Measurements from ENCODE around the gene MINDY3.
A peak's percentile ranks its signal among the peaks of the same experiment; 100 is the strongest.

The MINDY3 gene

DNA sequence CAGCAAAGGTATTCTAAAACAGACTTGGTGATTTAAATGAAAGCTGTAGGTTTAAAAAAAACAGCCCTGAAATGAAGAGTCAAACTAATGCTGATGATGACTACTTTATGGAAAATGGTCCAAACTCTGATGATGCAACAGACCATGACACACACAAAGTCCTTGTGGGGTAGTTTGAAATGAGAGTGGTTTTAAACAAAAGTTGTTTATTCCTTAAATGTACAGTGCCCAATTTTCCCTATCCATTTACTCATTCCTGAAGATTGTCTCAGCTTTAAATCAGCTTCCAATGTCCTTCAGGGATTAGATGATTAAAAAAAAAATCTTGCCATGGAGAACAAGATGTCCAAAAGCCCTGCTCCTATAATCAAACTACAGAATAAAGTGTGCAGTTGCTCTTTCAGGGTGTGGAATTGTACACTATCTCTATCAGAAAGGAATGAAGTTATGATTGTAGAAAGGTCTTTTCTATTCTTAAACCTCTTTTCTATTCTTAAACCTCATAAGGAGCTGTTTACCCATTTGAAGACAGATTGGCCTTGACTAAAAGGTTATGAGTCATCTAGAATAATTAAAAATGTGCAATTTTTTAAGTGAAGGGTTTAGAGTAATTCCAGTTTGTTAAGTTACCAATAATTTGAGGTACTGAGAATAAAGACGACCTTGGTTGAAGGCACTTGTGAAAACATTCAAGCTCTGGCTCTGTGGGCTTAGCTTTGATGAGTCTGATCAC is 70.3 kb downstream of the MINDY3 start (continued):
- TF ChIP-seq FEZF1 (tag by site-specific recombination; IDR thresholded peaks at IDR 0.05) = no peak
- TF ChIP-seq, protein P1, sequence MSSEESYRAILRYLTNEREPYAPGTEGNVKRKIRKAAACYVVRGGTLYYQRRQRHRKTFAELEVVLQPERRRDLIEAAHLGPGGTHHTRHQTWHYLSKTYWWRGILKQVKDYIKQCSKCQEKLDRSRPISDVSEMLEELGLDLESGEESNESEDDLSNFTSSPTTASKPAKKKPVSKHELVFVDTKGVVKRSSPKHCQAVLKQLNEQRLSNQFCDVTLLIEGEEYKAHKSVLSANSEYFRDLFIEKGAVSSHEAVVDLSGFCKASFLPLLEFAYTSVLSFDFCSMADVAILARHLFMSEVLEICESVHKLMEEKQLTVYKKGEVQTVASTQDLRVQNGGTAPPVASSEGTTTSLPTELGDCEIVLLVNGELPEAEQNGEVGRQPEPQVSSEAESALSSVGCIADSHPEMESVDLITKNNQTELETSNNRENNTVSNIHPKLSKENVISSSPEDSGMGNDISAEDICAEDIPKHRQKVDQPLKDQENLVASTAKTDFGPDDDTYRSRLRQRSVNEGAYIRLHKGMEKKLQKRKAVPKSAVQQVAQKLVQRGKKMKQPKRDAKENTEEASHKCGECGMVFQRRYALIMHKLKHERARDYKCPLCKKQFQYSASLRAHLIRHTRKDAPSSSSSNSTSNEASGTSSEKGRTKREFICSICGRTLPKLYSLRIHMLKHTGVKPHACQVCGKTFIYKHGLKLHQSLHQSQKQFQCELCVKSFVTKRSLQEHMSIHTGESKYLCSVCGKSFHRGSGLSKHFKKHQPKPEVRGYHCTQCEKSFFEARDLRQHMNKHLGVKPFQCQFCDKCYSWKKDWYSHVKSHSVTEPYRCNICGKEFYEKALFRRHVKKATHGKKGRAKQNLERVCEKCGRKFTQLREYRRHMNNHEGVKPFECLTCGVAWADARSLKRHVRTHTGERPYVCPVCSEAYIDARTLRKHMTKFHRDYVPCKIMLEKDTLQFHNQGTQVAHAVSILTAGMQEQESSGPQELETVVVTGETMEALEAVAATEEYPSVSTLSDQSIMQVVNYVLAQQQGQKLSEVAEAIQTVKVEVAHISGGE (tag by site-specific recombination; conservative IDR thresholded peaks at IDR 0.05; ENCODE audit: low read depth) = no peak
- TF ChIP-seq ZNF174 (tag by site-specific recombination; IDR thresholded peaks at IDR 0.05) = no peak
- TF ChIP-seq, protein P2, sequence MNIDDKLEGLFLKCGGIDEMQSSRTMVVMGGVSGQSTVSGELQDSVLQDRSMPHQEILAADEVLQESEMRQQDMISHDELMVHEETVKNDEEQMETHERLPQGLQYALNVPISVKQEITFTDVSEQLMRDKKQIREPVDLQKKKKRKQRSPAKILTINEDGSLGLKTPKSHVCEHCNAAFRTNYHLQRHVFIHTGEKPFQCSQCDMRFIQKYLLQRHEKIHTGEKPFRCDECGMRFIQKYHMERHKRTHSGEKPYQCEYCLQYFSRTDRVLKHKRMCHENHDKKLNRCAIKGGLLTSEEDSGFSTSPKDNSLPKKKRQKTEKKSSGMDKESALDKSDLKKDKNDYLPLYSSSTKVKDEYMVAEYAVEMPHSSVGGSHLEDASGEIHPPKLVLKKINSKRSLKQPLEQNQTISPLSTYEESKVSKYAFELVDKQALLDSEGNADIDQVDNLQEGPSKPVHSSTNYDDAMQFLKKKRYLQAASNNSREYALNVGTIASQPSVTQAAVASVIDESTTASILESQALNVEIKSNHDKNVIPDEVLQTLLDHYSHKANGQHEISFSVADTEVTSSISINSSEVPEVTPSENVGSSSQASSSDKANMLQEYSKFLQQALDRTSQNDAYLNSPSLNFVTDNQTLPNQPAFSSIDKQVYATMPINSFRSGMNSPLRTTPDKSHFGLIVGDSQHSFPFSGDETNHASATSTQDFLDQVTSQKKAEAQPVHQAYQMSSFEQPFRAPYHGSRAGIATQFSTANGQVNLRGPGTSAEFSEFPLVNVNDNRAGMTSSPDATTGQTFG (tag by site-specific recombination; IDR thresholded peaks at IDR 0.05; ENCODE audit: borderline replicate concordance) = no peak
- TF ChIP-seq, protein P3, sequence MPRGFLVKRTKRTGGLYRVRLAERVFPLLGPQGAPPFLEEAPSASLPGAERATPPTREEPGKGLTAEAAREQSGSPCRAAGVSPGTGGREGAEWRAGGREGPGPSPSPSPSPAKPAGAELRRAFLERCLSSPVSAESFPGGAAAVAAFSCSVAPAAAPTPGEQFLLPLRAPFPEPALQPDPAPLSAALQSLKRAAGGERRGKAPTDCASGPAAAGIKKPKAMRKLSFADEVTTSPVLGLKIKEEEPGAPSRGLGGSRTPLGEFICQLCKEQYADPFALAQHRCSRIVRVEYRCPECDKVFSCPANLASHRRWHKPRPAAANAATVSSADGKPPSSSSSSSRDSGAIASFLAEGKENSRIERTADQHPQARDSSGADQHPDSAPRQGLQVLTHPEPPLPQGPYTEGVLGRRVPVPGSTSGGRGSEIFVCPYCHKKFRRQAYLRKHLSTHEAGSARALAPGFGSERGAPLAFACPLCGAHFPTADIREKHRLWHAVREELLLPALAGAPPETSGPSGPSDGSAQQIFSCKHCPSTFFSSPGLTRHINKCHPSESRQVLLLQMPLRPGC (tag by site-specific recombination; IDR thresholded peaks at IDR 0.05) = peak; percentile 5; the same call in 1 of the 2 replicates

DNA sequence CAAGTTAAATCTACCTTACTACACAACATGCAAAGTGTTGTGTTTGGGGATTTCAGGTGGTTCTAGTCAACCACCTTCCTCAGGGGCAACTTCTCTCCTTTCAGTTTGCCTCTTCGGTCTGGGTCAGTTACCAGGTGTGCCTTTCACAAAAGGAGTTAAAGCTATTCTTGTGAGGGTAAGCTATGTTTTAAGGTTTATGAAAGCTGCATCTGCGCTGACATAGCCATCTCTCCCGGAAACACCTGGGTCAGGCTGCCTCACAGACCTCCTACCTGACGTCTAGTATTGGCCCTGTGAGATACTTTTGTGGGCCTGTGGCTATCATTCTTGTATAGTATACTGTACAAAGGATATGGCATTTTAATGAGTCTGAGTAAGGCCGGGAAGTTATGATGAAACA is 72.9 kb downstream of the MINDY3 start:
- POLR2A ChIA-PET = no interaction called here

More for the DNA sequence above, 72.9 kb downstream of the MINDY3 start:
- no peak overlapping the region for H3K4me3 ChIP-seq (ENCODE audit: low read depth, low read length)
- TF ChIP-seq OVOL3 (tag by site-specific recombination; IDR thresholded peaks at IDR 0.05) = no peak
- TF ChIP-seq ZNF707 (tag by site-specific recombination; IDR thresholded peaks at IDR 0.05) = no peak
- TF ChIP-seq GLI2 (tag by site-specific recombination; IDR thresholded peaks at IDR 0.05; ENCODE audit: borderline replicate concordance, low read depth) = no peak
- TF ChIP-seq, protein P4, sequence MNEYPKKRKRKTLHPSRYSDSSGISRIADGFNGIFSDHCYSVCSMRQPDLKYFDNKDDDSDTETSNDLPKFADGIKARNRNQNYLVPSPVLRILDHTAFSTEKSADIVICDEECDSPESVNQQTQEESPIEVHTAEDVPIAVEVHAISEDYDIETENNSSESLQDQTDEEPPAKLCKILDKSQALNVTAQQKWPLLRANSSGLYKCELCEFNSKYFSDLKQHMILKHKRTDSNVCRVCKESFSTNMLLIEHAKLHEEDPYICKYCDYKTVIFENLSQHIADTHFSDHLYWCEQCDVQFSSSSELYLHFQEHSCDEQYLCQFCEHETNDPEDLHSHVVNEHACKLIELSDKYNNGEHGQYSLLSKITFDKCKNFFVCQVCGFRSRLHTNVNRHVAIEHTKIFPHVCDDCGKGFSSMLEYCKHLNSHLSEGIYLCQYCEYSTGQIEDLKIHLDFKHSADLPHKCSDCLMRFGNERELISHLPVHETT (tag by site-specific recombination; IDR thresholded peaks at IDR 0.05) = no peak
- TF ChIP-seq, protein P3 (tag by site-specific recombination; IDR thresholded peaks at IDR 0.05) = no peak
- TF ChIP-seq, protein P5, sequence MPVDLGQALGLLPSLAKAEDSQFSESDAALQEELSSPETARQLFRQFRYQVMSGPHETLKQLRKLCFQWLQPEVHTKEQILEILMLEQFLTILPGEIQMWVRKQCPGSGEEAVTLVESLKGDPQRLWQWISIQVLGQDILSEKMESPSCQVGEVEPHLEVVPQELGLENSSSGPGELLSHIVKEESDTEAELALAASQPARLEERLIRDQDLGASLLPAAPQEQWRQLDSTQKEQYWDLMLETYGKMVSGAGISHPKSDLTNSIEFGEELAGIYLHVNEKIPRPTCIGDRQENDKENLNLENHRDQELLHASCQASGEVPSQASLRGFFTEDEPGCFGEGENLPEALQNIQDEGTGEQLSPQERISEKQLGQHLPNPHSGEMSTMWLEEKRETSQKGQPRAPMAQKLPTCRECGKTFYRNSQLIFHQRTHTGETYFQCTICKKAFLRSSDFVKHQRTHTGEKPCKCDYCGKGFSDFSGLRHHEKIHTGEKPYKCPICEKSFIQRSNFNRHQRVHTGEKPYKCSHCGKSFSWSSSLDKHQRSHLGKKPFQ (tag by site-specific recombination; IDR thresholded peaks at IDR 0.05) = no peak
- TF ChIP-seq ZBTB48 (tag by site-specific recombination; IDR thresholded peaks at IDR 0.05) = no peak
- TF ChIP-seq ZNF19 (tag by site-specific recombination; IDR thresholded peaks at IDR 0.05; ENCODE audit: low read depth) = no peak
- TF ChIP-seq ZNF596 (tag by site-specific recombination; IDR thresholded peaks at IDR 0.05) = no peak
- no peak for TF ChIP-seq KLF8 (tag by site-specific recombination; IDR thresholded peaks at IDR 0.05)
- peaks cover 15% of the 10 kb centered on the region for H3K4me1 ChIP-seq (ENCODE audit: control insufficient read depth, insufficient read depth, low read length)
- H3K27ac ChIP-seq (ENCODE audit: extremely low read depth, low read depth, low read length) = no peak overlapping the region
- H3K36me3 ChIP-seq (ENCODE audit: control insufficient read depth in 2 of 2, insufficient read depth in 1 of 2, low read length in 2 of 2) = peaks cover 0 to 36% of the 10 kb centered on the region in 2 experiments; a peak in 2 of 3 replicates
- no peaks in the 10 kb centered on the region for H3K9me3 ChIP-seq (ENCODE audit: control insufficient read depth, insufficient read depth, low read depth, low read length)
- CTCF ChIA-PET = no interaction called here

Data from HEK293 (cell line).